TTC549 (cell line): Measurements from ENCODE around the gene PISD.

Source experiments
- FAIRE-seq: peaks from 2 replicates; lab custom pipeline; 2012; peaks lifted over from hg19 to GRCh38; lab: Jason Lieb, UNC

Gene PISD

DNA sequence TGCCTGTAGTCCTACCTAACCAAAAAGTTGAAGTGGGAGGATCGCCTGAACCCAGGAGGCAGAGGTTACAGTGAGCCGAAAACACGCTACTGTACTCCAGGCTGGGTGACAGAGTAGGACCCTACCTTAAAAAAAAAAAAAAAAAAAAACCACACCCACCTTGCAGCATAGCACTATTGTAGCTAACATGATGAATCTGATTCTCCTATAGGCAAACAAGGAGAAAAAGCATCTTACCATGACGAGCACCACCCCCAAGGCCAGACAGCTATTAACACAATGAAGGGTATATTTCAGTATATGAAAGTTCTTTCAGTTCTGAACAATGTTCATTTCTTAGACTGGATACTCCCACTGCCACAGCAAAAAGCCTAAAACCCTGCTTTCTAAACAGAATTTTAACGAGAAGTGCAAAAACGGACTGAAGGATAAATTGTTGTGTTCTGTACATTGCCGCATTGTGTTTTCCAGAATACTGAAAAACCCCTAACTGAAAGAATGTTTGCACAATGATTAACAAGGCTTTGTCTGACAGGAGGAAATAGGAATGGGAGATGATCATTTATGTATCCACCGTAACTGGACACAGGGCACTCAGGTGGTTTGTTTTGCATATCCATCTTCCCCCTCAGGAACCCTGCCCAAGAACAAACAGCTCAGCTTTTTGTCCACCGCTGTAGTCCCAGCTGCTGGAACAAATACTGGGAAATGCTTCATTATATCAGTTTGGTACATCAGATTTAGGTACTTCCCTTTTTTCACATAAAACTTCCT is 8.9 kb downstream of the PISD start:
- FAIRE-seq = no peak

DNA sequence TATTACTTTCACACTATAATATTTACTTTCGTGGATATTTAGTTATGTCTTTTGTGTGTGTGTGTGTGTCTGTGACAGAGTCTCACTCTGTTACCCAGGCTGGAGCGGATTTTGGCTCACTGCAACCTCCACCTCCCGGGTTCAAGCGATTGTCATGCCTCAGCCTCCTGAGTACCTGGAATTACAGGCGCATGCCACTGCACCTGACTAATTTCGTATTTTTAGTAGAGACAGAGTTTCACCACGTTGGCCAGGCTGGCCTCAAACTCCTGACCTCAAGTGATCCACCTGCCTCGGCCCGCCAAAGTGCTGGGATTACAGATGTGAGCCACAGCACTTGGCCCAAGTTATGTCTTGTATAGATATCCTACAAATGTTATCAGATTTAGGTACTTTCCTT is 9.9 kb downstream of the PISD start:
- FAIRE-seq = no peak

DNA sequence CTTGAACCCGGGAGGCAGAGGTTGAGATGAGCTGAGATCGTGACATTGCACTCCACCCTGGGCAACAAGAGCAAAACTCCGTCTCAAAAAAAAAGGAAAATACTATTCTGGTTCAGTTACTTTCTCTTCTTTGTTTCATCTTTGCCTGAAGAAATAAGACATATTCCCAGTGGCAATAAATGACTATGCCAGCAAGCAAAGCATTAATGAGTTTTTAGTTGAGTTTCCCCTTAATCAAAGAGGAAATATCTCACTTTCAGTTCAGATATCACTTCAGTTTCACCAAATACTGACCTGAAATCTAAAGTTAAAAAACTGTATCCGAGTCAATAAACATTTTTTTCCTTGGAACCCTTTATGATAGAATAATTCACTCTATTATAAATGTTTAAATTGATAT is 10.4 kb downstream of the PISD start:
- FAIRE-seq = no peak

DNA sequence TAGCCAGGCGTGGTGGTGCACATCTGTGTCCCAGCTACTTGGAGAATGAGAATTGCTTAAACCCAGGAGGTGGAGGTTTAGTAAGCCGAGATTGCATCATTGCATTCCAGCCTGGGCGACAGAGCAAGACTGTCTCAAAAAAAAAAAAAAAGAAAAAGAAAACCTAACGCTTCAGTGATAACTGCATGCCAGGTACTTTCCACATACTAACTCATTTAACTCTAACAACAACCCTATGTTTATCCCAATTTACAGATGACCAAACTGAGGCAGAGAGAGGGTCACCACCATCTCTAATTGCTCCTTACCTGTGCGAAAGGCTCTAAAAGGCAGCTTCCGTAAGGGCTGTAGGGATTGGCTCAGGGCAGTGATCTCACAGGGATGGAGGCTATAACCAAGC is 11.6 kb downstream of the PISD start:
- no peak for FAIRE-seq

DNA sequence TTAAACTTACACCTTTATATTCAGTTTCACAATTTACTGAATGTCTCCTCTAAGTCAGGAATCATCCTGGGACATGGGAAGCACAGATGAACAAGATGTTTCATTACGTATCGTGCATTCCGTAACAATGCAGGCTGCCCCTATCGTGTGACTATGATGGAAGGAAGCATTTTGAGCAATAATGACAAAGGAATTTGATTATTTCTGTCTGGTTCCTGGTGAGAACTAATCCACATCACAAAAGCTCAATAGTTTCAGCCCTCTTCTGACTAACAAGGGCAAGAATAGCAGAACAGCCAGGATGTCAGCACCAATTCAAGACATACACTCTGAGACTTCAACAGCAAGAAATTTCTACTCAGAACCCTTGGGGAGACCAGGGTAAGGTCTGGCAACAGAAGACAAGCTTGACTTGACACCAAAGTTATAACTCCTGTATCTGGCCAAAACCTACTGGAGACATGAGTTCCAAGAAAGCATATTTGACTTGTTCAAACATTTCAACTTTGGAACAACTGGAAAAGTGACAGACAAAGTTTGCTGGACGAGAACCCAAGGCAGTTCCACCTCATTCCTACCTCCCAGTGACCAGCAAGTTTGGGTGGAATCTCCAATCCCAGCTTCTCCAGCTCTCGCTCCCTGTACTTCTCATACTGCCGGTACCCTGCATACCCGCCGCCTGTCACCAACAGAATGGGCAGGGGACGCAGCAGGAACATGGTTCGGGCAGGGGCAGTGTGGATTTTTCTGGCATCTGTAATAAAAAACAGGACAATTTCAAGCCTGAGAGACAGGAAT is 14.3 kb downstream of the PISD start:
- no peak for FAIRE-seq

DNA sequence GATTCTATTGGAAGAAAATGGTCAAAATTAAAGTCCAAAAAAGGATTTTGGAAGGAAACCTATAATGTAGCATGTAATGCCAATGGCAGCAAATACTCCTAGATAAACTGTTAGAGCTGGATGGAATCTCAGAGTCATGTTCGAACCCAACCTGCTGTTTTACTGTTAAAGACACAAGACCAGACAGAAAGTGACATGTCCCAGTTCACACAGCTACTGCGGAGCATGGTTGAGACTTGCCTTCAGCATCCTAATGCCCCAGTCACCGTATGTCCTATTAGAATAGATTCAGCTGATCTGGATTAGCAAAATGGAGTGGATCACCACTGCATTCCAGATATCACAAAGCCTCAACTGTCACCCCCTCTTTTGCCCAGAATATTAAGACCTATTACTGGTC is 14.9 kb downstream of the PISD start:
- FAIRE-seq = no peak

DNA sequence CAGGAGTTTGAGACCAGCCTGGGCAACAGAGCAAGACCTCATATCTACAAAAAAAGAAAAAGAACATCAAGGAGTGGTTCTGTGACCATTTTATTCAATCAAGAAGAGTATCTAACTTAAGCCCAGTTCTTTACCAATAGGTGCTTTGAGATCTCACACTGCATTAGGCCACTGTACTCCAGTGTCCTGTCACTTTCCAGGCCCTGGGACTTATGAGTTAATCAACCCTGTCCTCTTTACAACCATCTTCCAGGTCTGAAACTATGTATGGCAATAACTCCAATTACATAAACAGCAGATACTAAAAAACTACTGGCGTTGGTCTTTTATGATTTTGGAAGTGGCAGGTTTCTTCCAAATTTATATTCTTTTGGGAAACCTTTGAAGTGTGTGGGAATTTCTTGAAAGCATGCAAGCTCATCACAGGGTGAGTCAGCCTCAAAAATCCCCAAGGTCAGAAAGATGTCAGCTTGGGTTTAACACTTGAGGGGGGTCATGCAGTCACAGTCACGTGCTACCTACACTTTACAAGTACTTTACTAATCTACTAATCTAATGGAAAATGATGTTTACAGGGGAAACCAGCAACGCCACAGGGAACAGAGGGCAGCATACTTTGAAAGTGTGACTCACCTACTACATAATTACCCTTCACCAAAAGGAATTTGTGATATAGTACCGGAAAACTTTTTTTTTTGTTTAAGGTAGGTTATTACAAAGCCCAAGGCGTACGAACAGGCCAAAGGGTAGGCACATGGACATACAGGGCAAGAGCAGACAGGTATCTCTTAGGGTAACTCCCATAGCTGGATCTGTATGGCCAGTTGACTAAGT is 15.6 kb downstream of the PISD start:
- no peak for FAIRE-seq

DNA sequence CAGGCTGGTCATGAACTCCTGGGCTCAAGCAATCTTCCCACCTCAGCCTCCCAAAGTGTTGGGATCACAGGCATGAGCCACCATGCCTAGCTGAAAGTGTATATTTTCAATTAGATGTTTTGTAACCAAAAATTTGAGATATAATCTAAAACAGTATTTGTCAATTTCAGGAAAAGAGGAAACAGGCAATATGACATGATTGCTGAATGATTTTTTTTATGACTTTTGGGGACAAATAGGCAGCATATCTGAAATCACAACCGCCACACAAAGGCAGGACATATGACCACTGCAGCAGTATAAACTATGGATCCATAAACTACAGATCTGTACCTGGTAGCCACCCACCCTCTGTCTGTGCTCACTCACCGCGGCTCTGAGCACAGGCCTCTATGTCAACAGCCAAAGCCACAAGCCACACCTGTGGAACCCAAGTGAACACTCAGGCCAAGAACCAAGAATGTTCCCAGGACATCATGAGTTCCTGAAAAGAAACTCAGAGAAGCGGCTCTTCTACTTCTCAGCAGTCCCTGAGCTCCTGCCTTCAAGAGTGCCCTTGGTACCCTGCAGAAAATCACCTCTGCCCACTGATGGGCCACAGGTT is 22.5 kb downstream of the PISD start:
- FAIRE-seq = no peak

DNA sequence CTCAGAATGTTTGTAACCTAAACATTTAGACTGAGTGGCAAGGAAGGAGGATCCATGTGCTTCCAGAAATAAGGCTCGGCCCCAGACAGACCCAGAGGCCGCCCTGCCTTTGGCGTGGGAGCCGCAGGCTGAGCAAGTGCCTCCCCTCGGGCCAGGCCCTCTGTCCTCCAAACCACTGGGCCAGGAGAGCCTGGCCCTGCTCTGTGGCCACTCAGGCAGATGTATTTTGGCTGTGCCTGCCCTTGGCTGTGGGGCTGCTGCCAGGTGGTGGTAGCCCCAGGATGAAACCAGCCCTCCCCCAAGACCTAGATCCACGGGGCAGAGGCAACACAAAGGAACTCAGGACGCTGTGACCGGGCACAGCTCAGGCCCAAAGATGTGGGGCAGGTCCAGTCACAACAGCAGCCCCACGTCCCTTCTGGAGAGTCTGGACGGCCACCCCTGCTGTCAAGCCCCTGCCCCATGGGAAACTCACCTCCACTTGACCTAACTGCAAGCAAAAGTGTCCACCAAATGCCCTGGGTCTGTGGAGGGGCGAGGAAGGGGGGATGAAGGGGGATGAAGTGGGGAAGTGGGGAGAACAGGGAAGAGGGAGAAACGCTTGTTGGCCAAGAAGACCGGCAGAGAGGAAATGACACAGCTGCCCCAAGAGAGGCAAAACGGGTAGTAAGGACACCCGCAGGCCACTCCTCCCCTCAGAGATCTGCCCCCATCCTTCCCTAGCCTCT is 24.0 kb downstream of the PISD start:
- no peak for FAIRE-seq

DNA sequence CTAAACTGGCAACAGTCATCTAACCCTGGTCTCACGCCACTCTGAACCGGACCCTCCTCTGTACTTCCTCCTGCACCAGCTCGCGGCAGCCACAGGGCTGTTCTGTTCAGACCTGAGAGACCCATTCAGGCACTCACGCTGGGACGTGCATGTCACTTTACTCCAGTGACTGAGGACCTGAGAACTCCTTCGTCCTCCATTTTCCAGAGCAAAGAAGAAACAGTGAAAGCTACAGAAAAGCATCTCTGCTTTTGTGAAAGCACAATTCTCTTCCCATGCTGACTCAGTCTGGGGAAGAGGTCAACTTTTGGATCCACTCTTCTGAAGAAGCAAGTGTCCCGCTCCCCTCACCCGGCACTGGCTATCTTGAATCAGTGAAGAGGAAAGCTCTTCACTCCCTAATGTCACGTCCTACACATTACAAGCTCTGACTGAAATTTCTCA is 24.5 kb downstream of the PISD start:
- FAIRE-seq = no peak

DNA sequence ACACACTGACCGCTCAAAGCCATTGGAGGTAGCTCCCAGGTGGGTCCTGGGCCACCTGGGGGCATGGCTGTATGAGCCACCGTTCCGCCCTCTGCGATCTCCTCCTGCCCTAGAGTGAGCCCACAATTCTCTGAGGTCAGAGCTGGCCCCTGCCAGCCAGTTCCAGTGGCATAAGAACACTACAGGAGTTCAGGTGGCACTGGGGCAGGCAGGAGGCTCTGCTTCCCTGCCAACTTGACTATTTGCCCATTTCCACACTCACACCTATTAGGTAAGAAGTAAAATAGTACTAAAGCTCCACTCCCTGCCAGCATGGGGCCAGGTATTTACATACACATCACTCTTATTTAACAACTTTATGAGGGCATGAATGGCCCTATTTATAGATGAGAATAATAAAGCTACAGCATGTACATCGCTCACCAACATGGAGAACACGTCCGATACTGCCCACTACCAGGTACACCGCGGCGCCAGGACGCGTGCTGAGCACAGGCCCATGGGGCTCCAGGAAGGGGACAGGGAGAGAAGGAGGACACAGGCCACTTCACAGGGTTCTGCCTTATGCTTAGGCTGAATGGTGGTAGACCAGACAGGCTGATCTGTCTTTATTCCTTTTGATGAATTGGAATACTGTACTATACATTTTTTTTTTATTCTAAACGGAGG is 26.2 kb downstream of the PISD start:
- FAIRE-seq = no peak

DNA sequence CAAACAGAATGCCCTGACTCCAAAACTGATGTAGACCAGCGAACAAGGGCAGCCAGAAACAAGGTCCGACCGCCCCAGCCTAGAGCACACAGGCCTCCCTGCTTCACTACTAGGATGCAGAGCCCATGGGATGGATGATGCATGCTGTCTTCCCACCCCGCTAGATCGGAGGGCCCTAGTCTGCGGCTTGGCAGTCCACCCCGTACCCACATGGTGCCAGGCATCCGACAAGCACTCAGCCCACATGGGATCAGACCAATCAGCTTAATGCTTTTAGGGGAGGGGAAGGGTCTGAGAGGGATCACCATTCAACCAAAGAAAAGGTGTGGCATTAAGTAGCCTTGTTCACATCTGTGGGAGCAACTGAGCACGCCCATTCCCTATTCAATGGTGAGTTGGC is 30.6 kb downstream of the PISD start:
- FAIRE-seq = no peak

DNA sequence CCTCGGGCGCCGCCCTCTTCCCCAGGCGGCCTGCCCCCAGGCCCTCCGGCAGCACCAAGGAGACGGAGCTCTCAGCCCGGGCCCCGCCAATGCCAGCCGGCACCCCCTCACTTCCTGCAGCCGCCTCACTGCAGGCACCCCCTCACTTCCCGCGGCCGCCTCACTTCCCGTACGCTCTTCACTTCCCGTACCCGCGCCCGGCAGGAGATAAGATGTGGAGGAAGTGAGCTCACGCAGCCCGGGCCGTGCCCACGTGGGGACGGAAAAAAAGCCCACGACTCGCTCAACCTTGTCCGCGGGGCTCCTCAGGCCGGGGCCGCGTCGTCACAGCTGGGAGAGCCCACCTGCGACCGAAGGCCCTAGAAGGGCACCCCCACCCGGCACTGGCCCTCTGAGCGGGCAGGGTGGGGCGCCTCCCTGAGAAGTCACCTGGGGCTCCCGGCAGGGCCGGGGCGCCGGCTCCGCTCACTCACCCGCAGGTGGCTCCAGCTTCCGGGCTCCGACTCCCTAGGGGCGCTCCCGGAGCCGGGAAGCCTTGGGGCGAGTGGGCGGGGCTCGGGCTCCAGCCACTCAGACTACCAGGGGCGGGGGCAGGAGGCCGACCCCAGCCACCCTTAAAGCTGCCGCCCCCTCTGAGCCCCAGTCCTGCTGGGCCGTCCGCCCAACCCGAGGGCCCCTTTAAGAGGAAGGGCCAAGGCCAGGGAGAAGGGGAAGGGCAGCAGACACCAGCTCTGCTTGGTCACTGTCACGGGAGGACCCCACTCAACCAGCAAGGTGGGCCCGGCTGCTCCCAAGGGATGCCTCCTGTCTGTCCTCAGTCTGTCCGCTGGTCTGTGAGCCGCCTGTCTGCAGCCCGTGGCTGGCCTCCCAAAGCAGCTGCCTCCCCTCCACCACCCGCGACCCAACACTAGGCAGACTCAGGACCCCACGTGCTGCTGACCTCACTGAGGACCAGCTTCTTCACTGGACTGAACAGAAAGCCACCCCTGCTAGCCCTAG is 31.4 kb downstream of the PISD start:
- FAIRE-seq = no peak

DNA sequence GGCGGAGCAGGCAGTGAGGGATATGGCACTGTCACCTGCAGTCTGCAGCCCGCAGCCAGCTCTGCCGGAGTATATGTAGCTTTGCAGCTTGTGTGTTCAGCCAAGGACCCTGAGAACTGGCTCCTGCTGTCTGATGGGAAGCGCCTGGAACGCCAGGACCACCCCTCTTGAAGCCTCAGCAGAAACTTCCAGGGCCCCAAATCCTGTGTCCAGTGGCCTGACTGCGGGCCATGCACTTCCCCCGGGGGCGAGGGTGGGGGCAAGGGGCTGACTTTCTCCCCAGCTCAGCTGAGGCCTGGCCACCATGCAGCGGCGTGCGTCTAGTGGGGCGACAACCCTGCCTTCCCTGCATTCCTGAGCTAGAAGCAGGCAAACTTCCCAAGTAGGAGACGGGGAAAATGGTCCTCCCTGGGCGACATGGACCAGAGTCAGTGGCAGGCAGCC is 32.3 kb downstream of the PISD start:
- no peak for FAIRE-seq

DNA sequence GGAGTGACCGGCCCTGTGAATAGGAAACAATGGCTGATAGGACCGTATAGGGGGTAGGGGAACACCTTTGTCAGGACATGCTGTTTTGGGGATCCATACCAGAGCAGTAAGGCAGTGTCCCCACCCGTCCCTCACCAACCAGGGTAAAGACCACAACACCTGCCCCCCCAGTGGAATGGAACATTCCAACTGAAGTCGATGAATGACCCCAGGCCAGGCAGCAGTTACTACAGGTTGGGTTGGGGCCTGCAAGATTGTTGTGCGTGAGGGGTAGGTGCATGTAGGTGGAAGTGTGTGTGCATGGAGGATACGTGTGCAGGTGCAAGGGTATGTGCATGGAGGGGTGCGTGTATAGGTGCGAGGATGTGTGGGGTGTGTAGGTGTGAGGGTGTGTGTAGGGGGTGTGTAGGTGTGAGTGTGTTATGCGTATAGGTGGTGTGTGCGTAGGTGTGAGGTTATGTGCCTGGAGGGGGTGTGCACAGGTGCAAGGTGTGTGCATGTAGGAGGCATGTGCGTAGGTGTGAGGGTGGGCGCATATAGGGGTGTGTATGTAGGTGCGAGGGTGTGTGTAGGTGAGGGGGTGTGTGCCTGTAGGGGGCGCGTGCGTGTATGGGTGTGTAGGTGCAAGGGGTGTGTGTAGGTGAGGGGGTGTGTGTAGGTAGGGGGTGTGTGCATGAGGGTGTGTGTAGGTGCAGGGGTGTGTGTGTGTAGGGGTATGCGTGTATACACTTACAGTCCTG is 32.9 kb downstream of the PISD start:
- FAIRE-seq = no peak

DNA sequence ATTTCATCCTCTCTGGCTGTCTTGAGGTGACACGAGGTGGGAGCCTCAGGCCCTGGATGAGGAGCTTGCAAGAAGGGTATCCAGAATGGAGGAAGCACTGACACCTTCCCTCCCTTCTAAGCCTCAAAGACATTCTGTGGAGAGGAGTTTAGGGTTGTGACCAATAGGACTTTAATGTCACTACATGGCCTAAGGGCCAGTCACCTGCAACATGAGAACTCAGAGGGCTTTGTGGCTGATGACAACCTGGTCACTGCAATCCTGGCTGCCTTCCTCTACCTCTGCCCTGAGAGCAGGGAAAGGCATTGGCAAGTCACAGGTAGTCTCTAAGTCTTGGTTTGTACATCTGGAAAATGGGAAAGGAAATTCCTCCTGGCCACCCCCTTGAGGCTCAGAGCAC is 33.7 kb downstream of the PISD start:
- FAIRE-seq = no peak

DNA sequence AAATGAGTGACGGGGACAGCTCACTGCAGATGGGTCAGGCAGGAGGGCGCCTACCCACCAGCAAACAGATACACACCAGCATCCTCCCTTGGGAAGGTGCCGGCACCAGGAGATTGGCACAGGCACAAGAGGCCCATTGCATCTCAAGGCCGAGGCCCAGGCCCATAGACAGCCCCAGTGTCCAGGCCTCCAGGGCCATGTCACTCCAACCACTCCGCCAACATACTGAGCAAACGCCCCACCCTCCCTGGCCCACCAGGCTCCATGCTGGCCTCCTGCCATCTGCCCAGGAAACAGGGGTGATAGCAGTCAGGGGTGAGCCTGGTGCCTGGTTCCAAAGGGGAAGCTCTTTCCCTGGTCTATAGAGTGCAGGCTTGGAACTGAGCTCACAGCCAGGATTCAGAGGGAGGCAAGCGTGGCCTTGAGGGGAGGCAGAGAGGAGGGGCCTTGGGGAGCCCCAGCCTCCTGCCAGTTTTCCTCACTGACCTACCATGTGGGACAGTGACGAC is 34.7 kb downstream of the PISD start:
- FAIRE-seq = no peak

DNA sequence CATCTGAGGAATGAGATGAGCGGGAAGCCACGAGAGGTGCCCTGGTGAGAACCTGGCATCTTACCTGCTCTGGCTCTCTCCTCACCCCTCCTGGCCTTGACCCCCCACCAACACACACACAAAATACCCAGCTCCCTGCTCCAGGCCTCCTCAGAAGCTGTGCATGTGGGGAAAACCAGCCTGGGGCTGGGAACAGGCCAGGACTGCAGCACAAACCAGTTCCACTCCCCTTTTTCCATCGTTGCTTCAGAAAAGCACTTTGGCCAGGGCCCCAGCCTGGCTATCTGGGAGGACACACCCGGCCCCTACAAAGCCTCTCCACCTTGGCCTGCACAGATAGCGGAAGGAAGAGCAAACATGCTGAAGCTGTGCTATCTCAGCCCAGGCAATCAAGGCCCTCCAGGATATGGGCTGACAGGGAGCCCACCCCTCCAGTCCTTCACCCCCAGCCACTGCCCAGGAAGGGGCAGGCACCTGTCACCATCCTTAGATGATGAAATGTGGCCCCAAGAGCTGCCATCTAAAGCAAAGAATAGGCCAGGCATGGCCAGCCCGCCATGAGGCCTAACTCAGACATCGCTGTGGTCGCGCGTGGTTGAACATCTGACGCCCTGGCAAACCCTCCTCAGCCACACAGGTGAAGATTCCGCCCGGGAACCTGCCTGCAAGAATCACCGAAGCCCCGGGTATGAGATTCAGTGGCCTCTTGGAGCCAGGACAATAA is 35.4 kb downstream of the PISD start:
- no peak for FAIRE-seq
